ENCODE measurements around the gene TMEM44.
A peak's percentile ranks its signal among the peaks of the same experiment; 100 is the strongest.

The TMEM44 gene

GRCh38 chr3:194673761-194674160 lies 40.5 kb upstream of the TMEM44 start:
- Histone ChIP-seq H3K9me3 (ENCODE audit: insufficient read depth, low read length) (no peaks in the 10 kb centered on the region), H4K20me1 (ENCODE audit: insufficient read depth, low read length) (0 out of 2 replicates have a peak, but pooled peaks cover 3% of the 10 kb centered on the region), H3K27ac (ENCODE audit: low read length) (no peak overlapping the region), H3K27me3 (ENCODE audit: low read depth, low read length) (peaks cover 17% of the 10 kb centered on the region; the same call in 1 of the 2 replicates), H3K4me1 (ENCODE audit: low read length) (peaks cover 24% of the 10 kb centered on the region), H2AFZ (ENCODE audit: low read depth, low read length) (no peak overlapping the region), H3K9ac (ENCODE audit: low read length) (no peak overlapping the region), H3K79me2 (ENCODE audit: low read length) (peaks cover 31% of the 10 kb centered on the region), H3K4me3 (ENCODE audit: low read length) (no peak overlapping the region), H3K4me2 (ENCODE audit: low read length) (no peak overlapping the region), H3K36me3 (replicated peaks; ENCODE audit: low read depth, low read length) (peaks cover 5% of the 10 kb centered on the region)
- TF ChIP-seq EZH2phosphoT487 (IDR thresholded peaks at IDR 0.05; ENCODE audit: low read depth): no peak
- TF ChIP-seq, protein P1, sequence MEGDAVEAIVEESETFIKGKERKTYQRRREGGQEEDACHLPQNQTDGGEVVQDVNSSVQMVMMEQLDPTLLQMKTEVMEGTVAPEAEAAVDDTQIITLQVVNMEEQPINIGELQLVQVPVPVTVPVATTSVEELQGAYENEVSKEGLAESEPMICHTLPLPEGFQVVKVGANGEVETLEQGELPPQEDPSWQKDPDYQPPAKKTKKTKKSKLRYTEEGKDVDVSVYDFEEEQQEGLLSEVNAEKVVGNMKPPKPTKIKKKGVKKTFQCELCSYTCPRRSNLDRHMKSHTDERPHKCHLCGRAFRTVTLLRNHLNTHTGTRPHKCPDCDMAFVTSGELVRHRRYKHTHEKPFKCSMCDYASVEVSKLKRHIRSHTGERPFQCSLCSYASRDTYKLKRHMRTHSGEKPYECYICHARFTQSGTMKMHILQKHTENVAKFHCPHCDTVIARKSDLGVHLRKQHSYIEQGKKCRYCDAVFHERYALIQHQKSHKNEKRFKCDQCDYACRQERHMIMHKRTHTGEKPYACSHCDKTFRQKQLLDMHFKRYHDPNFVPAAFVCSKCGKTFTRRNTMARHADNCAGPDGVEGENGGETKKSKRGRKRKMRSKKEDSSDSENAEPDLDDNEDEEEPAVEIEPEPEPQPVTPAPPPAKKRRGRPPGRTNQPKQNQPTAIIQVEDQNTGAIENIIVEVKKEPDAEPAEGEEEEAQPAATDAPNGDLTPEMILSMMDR (IDR thresholded peaks at IDR 0.05; ENCODE audit: low read depth, low read length): no peak

DNA sequence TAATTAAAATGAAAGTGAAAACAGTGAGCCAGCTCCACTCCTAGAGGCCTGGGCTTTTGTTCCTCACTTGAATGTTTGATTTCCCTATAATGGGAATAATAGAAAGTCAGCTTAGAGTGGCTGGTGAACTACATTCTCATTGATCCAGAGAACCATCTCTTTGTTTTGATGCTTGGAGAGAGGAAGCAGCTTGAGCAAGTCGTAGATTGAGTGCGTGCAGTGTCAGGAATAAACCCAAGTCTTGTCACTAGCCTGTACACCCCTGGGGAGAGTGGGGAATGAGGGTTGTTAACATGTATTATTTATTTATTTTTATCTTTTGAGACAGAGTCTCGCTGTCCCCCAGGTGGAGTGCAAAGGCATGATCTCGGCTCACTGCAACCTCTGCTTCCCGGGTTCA lies 39.7 kb upstream of the TMEM44 start:
- no peak for TF ChIP-seq EZH2phosphoT487 (IDR thresholded peaks at IDR 0.05; ENCODE audit: low read depth)
- TF ChIP-seq, protein P1 (IDR thresholded peaks at IDR 0.05; ENCODE audit: low read depth, low read length): no peak
- Histone ChIP-seq H3K27ac (ENCODE audit: low read length) (no peak overlapping the region), H3K4me3 (ENCODE audit: low read length) (peak overlapping the region; percentile 96), H3K9ac (ENCODE audit: low read length) (peak overlapping the region; percentile 86), H3K4me1 (ENCODE audit: low read length) (peaks cover 26% of the 10 kb centered on the region), H2AFZ (ENCODE audit: low read depth, low read length) (peak overlapping the region; percentile 86; the same call in 1 of the 2 replicates), H3K4me2 (ENCODE audit: low read length) (peak overlapping the region; percentile 96), H4K20me1 (ENCODE audit: insufficient read depth, low read length) (0 out of 2 replicates have a peak, but pooled peaks cover 3% of the 10 kb centered on the region), H3K79me2 (ENCODE audit: low read length) (peaks cover 40% of the 10 kb centered on the region), H3K36me3 (replicated peaks; ENCODE audit: low read depth, low read length) (peaks cover 12% of the 10 kb centered on the region), H3K9me3 (ENCODE audit: insufficient read depth, low read length) (no peaks in the 10 kb centered on the region), H3K27me3 (ENCODE audit: low read depth, low read length) (peaks cover 17% of the 10 kb centered on the region; the same call in 1 of the 2 replicates)

DNA sequence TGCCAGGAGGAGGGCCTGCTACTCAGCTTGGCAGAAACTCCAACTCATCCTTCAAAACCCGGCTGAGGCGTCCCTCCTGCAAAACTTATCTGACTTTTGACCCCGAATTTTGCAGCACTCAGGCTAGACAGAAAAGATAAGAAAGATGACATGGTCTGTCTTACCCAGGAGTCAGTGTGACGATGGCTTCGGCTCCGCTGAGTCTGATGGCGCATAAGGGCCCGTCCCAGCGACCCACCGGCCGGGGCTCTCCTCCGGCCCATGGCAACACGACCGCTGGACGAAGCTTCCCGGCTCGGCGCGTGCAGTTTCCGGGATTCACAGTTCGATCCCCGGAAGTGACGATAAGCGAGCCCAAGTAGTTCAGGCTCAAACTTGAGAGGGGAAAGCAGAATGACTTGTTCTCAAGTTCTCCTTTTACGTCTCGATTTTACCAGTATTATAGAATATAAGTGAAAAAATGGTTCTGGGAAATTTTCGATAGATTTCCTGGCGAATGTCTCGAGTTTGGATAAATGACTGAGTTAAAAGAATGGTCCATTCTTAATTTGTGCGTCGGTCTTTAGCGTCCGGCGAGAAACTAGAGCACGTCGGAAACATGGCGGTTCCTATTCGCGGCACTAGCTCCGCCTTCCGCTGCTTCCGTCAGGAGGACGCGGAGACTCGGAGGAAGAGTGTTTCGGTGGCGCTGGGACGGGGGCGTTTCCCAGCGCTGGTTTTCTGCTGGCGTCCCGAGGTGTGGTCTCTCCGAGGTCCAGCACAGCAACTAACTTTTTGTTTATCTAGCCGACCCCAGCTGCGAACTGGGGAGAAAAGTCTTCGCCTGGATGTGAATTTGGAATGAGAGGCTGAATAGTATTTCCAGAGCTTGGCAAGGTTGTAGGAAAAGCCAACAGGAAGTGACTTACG lies 38.9 kb upstream of the TMEM44 start, which contains the start of gene LSG1:
LSG1 (minus strand) TSS at position 292 of the 909 bp plus-strand sequence; CDS start at position 263, 29 bp downstream.
- peak within 1 kb of the TSS; percentile 72 for H3K27ac ChIP-seq (ENCODE audit: low read length)
- H3K4me1 ChIP-seq (ENCODE audit: low read length): peaks cover 30% of the 10 kb centered on the region
- H3K9ac ChIP-seq (ENCODE audit: low read length): peak within 1 kb of the TSS; percentile 86
- peaks cover 17% of the 10 kb centered on the region; the same call in 1 of the 2 replicates for H3K27me3 ChIP-seq (ENCODE audit: low read depth, low read length)
- H4K20me1 ChIP-seq (ENCODE audit: insufficient read depth, low read length): 0 out of 2 replicates have a peak, but pooled peaks cover 3% of the 10 kb centered on the region
- peak within 1 kb of the TSS; percentile 96 for H3K4me2 ChIP-seq (ENCODE audit: low read length)
- H2AFZ ChIP-seq (ENCODE audit: low read depth, low read length): peak within 1 kb of the TSS; percentile 90
- H3K9me3 ChIP-seq (ENCODE audit: insufficient read depth, low read length): no peaks in the 10 kb centered on the region
- peak within 1 kb of the TSS; percentile 96 for H3K4me3 ChIP-seq (ENCODE audit: low read length)
- H3K79me2 ChIP-seq (ENCODE audit: low read length): peaks cover 40% of the 10 kb centered on the region
- H3K36me3 ChIP-seq (replicated peaks; ENCODE audit: low read depth, low read length): peaks cover 13% of the 10 kb centered on the region
- no peak for TF ChIP-seq EZH2phosphoT487 (IDR thresholded peaks at IDR 0.05; ENCODE audit: low read depth)
- TF ChIP-seq, protein P1 (IDR thresholded peaks at IDR 0.05; ENCODE audit: low read depth, low read length): no peak

DNA sequence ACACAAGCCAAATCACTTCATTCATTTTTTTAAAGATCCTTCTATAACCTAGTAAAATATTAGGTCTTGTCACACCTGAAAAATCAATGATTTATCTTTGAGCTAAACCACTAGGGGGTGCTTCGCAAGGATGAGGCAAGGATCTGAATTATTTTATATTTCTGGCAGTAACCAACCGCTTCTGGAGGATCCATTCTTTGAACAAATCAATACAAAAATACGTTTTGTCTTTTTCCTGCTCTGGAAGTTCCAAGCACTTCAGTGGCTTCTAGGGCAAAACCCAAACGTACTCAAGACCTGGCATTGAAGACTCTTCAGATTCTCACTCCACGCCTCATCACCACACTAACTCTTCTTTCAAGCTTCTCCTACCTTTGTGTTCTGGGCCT lies 38.3 kb upstream of the TMEM44 start:
- Histone ChIP-seq H4K20me1 (ENCODE audit: insufficient read depth, low read length) (0 out of 2 replicates have a peak, but pooled peaks cover 3% of the 10 kb centered on the region), H3K27ac (ENCODE audit: low read length) (peak overlapping the region; percentile 72), H3K36me3 (replicated peaks; ENCODE audit: low read depth, low read length) (peaks cover 13% of the 10 kb centered on the region), H3K9ac (ENCODE audit: low read length) (peak overlapping the region; percentile 86), H3K4me3 (ENCODE audit: low read length) (peak overlapping the region; percentile 96), H3K4me2 (ENCODE audit: low read length) (peak overlapping the region; percentile 94), H3K9me3 (ENCODE audit: insufficient read depth, low read length) (no peaks in the 10 kb centered on the region), H3K27me3 (ENCODE audit: low read depth, low read length) (peaks cover 17% of the 10 kb centered on the region; the same call in 1 of the 2 replicates), H3K4me1 (ENCODE audit: low read length) (peaks cover 30% of the 10 kb centered on the region), H3K79me2 (ENCODE audit: low read length) (peaks cover 40% of the 10 kb centered on the region), H2AFZ (ENCODE audit: low read depth, low read length) (peak overlapping the region; percentile 90; the same call in 1 of the 2 replicates)
- TF ChIP-seq EZH2phosphoT487 (IDR thresholded peaks at IDR 0.05; ENCODE audit: low read depth): no peak
- TF ChIP-seq, protein P1 (IDR thresholded peaks at IDR 0.05; ENCODE audit: low read depth, low read length): peak; percentile 78
